Astrocyte (in vitro differentiated cells and primary cell): ENCODE results near the gene INSRR. TPM values are rescaled to one million over a fixed set of nuclear protein-coding genes. Genes with fewer than 3 reads are reported as not detected.

Experiments used
- DNase-seq: peaks from one replicate; pipeline ENCODE4 v3.0.0-alpha.2; 2010; ENCODE audit warnings: low read depth
- FAIRE-seq: peaks from 2 replicates; lab custom pipeline; 2011; peaks lifted over from hg19 to GRCh38; lab: Jason Lieb, UNC
- H2AFZ ChIP-seq: 2 replicates; pipeline ENCODE4 v1.6.0; 2012; ENCODE audit warnings: low read depth, low read length, inconsistent platforms
- H3K27ac ChIP-seq: 2 replicates; pipeline ENCODE4 v1.5.1; 2011; ENCODE audit warnings: low read depth, low read length, inconsistent platforms
- H3K27me3 ChIP-seq: 2 replicates; pipeline ENCODE4 v1.6.0; 2011; ENCODE audit warnings: low read length, inconsistent platforms; ENCODE audit not compliant: insufficient read depth
- H3K36me3 ChIP-seq: 2 replicates; pipeline ENCODE4 v1.5.1; 2011; ENCODE audit warnings: low read length, inconsistent platforms; ENCODE audit not compliant: insufficient read depth
- H3K4me1 ChIP-seq: 2 replicates; pipeline ENCODE4 v1.5.1; 2011; ENCODE audit warnings: low read length, inconsistent platforms; ENCODE audit not compliant: insufficient read depth
- H3K4me2 ChIP-seq: 2 replicates; pipeline ENCODE4 v1.6.0; 2012; ENCODE audit warnings: low read length, inconsistent platforms
- H3K4me3 ChIP-seq: 2 replicates; pipeline ENCODE4 v1.5.1; 2011; ENCODE audit warnings: low read depth, mild to moderate bottlenecking, low read length, inconsistent platforms; ENCODE audit not compliant: insufficient read depth
- H3K79me2 ChIP-seq: 2 replicates; pipeline ENCODE4 v1.6.0; 2012; ENCODE audit warnings: mild to moderate bottlenecking, low read length, inconsistent platforms; ENCODE audit not compliant: insufficient read depth
- H3K9ac ChIP-seq: 2 replicates; pipeline ENCODE4 v1.6.0; 2012; ENCODE audit warnings: mild to moderate bottlenecking, low read length, inconsistent platforms
- H3K9me3 ChIP-seq: 2 replicates; pipeline ENCODE4 v1.5.1; 2012; ENCODE audit warnings: low read depth, mild to moderate bottlenecking, low read length, inconsistent platforms; ENCODE audit not compliant: insufficient read depth
- H4K20me1 ChIP-seq: 2 replicates; pipeline ENCODE4 v1.6.0; 2012; ENCODE audit warnings: low read length, inconsistent platforms; ENCODE audit not compliant: insufficient read depth
- H3K27ac Mint-ChIP-seq: one replicate; pipeline ENCODE4 v1.8.0; 2021; ENCODE audit warnings: mild to moderate bottlenecking, mixed read lengths; ENCODE audit not compliant: unreplicated experiment
- H3K27me3 Mint-ChIP-seq: one replicate; pipeline ENCODE4 v1.8.0; 2021; ENCODE audit warnings: low read depth, mixed read lengths; ENCODE audit not compliant: unreplicated experiment
- H3K36me3 Mint-ChIP-seq: one replicate; pipeline ENCODE4 v1.8.0; 2021; ENCODE audit warnings: low read depth, mixed read lengths; ENCODE audit not compliant: unreplicated experiment
- H3K4me1 Mint-ChIP-seq: one replicate; pipeline ENCODE4 v1.8.0; 2021; ENCODE audit warnings: low read depth, mixed read lengths; ENCODE audit not compliant: unreplicated experiment
- H3K4me3 Mint-ChIP-seq: one replicate; pipeline ENCODE4 v1.8.0; 2021; ENCODE audit warnings: mild to moderate bottlenecking, moderate library complexity, mixed read lengths; ENCODE audit not compliant: unreplicated experiment
- H3K9me3 Mint-ChIP-seq: one replicate; pipeline ENCODE4 v1.8.0; 2021; ENCODE audit warnings: mild to moderate bottlenecking, mixed read lengths; ENCODE audit not compliant: unreplicated experiment
- CTCF ChIP-seq: IDR thresholded peaks from 2 replicates; pipeline ENCODE4 v1.5.1; 2011; ENCODE audit warnings: low read depth, mild to moderate bottlenecking, inconsistent platforms, low read length, moderate library complexity; ENCODE audit not compliant: insufficient read depth
- EZH2 ChIP-seq: IDR thresholded peaks from 2 replicates; pipeline ENCODE4 v1.6.1; 2012; ENCODE audit warnings: mild to moderate bottlenecking, low read length, inconsistent platforms; ENCODE audit not compliant: insufficient read depth
- total RNA-seq: library from RNA; stranded (reverse); gene quantifications from 2 replicates; pipeline ENCODE4 v1.2.1, GENCODE V29; 2021

Gene INSRR
- total RNA-seq, 1 donor from 2014 or later = 0.05 TPM

DNA sequence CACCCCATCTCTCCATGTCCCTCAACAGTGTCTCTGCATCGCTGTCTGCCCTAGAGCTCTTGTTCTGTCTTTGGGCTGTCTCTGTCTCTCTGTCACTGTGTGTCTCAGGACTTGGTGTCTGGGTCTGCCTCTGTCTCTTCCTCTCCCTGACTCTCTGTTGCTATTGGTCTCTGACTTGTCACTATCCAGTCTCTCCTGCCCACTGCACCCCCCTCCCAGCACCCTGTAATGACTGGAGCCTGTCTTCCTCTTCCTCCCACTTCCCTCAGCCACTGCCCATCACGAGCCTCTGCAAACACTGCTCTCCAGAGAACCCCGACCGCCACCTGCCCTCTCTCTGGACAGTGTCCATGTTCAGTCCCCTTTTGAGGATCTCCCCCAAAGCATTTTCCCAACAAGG lies 46.7 kb upstream of the INSRR start:
- FAIRE-seq (no peak), DNase-seq (no peak)
- Histone ChIP-seq H4K20me1 (peaks cover 38% of the 10 kb centered on the region), H2AFZ (no peak overlapping the region), H3K79me2 (peaks cover 37% of the 10 kb centered on the region), H3K27me3 (no peaks in the 10 kb centered on the region), H3K4me3 (no peak overlapping the region), H3K9me3 (peaks cover 6% of the 10 kb centered on the region), H3K4me1 (peaks cover 37% of the 10 kb centered on the region), H3K27ac (no peak overlapping the region), H3K9ac (no peak overlapping the region), H3K36me3 (no peaks in the 10 kb centered on the region), H3K4me2 (no peak overlapping the region)
- Mint-ChIP-seq H3K27ac (peak overlapping the region; percentile 44), H3K4me3 (no peak overlapping the region), H3K4me1 (peaks cover 31% of the 10 kb centered on the region), H3K9me3 (no peaks in the 10 kb centered on the region), H3K27me3 (peaks cover 15% of the 10 kb centered on the region), H3K36me3 (peaks cover 5% of the 10 kb centered on the region)
- TF ChIP-seq EZH2 = no peak
- TF ChIP-seq CTCF = no peak

DNA sequence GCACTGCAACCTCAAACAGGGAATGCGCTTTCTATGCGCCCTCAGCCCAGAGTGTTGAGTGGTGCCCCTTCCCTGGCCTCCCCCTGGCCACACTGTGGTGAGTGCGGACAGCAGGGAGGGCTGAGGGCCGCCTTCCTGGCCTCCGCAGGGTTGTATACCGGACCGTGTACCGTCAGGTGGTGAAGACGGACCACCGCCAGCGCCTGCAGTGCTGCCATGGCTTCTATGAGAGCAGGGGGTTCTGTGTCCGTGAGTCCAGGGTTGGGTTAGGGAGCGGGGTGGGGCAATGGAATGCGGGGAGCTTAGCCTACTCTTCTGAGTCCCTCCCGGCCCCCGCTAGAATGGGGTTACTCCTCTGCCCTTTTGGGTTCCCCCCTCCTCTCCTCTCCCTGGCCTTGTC lies 46.3 kb upstream of the INSRR start:
- TF ChIP-seq EZH2 (no peak), CTCF (no peak)
- H3K27ac ChIP-seq = no peak overlapping the region

DNA sequence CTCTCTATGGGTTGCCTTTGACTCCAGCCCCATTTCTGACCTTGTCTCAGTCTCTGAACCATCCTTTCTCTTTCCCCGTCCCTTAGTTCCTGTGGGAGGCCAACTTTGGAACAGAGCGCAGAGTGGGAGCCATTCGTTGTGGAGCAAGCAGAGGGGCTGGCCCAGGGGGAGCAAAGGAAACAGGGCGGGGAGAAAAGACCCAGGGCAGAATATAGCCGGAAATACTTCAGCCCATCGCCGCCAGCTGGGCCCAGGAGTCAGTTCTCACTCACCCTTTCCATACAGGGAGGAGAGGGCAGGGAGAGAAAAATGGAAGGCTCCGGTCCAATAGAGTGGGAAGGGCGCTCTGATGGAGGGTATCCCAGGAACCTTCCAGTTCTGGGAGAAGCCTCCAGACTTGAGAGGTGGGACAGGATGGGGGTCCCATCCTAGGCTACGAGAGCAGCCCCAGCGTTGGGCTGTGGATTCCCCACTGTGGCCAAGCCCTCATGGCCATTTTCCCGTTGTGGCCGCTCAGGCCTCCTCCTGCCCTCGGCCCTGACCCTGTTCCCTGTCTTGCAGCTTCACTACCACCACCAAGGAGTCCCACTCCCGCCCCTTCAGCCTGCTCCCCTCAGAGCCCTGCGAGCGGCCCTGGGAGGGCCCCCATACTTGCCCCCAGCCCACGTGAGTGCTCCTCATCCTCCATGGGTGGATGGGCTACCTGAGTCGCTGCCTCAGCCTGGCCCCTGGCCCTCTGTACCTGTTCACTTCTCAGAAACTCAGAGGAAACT lies 45.5 kb upstream of the INSRR start:
- TF ChIP-seq CTCF (no peak), EZH2 (no peak)

More for the DNA sequence above, 46.3 kb upstream of the INSRR start:
- H3K79me2 ChIP-seq = peaks cover 42% of the 10 kb centered on the region
- no peak for FAIRE-seq
- Mint-ChIP-seq H3K9me3 (no peaks in the 10 kb centered on the region), H3K4me1 (peaks cover 34% of the 10 kb centered on the region), H3K36me3 (peaks cover 5% of the 10 kb centered on the region), H3K27ac (no peak overlapping the region), H3K4me3 (no peak overlapping the region), H3K27me3 (peaks cover 15% of the 10 kb centered on the region)
- H2AFZ ChIP-seq = no peak overlapping the region
- H3K4me1 ChIP-seq = peaks cover 42% of the 10 kb centered on the region
- no peak overlapping the region for H3K4me3 ChIP-seq
- H3K9ac ChIP-seq = no peak overlapping the region
- no peaks in the 10 kb centered on the region for H3K27me3 ChIP-seq
- H3K9me3 ChIP-seq = peaks cover 6% of the 10 kb centered on the region
- no peaks in the 10 kb centered on the region for H3K36me3 ChIP-seq
- H3K4me2 ChIP-seq = no peak overlapping the region
- H4K20me1 ChIP-seq = peaks cover 34% of the 10 kb centered on the region
- no peak for DNase-seq

More for the DNA sequence above, 45.5 kb upstream of the INSRR start:
- no peak overlapping the region for H3K4me3 Mint-ChIP-seq
- no peak overlapping the region for H3K27ac ChIP-seq
- H3K4me3 ChIP-seq = no peak overlapping the region
- peaks cover 5% of the 10 kb centered on the region for H3K36me3 Mint-ChIP-seq
- no peaks in the 10 kb centered on the region for H3K36me3 ChIP-seq
- peaks cover 39% of the 10 kb centered on the region for H3K4me1 Mint-ChIP-seq
- DNase-seq (no peak), FAIRE-seq (no peak)
- H3K79me2 ChIP-seq = peaks cover 50% of the 10 kb centered on the region
- no peak overlapping the region for H3K4me2 ChIP-seq
- H3K27ac Mint-ChIP-seq = no peak overlapping the region
- peaks cover 15% of the 10 kb centered on the region for H3K27me3 Mint-ChIP-seq
- no peaks in the 10 kb centered on the region for H3K27me3 ChIP-seq
- peaks cover 30% of the 10 kb centered on the region for H4K20me1 ChIP-seq
- H3K4me1 ChIP-seq = peaks cover 49% of the 10 kb centered on the region
- no peaks in the 10 kb centered on the region for H3K9me3 Mint-ChIP-seq
- H2AFZ ChIP-seq = no peak overlapping the region
- no peak overlapping the region for H3K9ac ChIP-seq
- peaks cover 6% of the 10 kb centered on the region for H3K9me3 ChIP-seq
